HTR-8/SVneo (cell line): Measurements from ENCODE around the gene ADAT1.
A peak's percentile ranks its signal among the peaks of the same experiment; 100 is the strongest.

Experiments
- DNase-seq: peaks from one replicate; pipeline ENCODE4 v3.0.0; 2011; ENCODE audit warnings: low spot score, mixed read lengths; ENCODE audit not compliant: insufficient read length
- FAIRE-seq: peaks from 2 replicates; lab custom pipeline; 2011; peaks lifted over from hg19 to GRCh38; lab: Jason Lieb, UNC

Gene ADAT1, protein sequence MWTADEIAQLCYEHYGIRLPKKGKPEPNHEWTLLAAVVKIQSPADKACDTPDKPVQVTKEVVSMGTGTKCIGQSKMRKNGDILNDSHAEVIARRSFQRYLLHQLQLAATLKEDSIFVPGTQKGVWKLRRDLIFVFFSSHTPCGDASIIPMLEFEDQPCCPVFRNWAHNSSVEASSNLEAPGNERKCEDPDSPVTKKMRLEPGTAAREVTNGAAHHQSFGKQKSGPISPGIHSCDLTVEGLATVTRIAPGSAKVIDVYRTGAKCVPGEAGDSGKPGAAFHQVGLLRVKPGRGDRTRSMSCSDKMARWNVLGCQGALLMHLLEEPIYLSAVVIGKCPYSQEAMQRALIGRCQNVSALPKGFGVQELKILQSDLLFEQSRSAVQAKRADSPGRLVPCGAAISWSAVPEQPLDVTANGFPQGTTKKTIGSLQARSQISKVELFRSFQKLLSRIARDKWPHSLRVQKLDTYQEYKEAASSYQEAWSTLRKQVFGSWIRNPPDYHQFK

DNA sequence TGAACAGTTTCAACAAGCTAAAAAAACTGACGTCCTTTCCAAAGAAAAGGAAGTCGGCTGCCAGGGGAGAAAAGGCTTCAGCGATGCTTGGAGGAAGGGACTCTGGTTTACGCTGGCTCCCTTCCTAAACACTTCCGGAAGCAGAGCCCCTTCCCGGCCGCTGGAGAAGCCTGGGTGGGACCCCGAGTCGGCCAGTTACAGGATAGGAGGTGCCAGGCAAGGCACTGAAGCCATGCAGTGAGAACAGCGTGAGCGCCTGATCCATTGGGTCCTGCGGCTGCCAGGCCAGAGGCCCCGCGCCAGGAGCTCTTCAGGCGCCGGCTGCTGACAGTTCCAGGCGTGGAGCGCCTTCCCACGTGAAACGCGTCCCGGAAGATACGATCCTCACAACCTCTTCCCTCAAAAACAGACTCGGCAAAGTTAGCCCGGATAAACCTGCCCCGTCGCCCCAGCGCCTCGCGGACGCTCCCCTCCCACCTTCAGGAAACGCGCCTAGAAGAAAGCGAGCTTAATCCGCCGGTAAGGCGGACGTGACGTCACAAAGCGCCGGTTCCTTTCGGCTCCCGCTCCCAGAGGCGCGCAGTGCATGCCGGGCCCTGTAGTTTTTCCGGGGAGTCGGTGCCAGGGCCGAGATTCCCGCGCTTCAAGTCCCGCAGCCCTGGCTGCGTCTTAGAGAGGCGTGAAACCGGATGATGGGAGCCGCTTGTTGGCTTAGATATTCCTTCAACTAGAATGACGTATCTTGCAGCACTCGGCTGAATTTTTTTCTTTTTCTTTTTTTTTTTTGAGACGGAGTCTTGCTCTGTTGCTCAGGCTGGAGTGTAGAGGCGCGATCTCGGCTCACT lies at the start of gene ADAT1:
TSS of gene ADAT1 (minus strand) at position 521 of the 845 bp plus-strand sequence. CDS start 2,482 bp downstream, outside the sequence.
- peak; percentile 66 for FAIRE-seq

DNA sequence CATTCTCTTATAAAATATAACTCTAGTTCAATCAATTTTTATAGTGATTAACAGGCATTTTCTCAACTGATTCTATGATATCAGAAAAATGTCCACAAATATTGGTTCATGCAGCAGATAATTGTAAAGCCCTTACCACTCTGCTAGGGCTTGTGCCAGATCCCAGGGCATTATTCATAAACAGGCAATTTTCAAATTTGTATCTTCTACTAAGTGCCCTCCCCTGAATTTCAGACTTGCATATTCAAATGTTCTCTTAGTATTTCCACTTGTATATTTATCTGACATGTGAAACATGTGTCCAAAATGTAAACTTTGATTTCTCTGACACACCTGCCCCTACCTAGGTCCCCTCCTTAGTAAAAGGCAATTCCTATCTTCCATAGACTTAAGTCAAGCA lies 44.4 kb upstream of the ADAT1 start:
- no peak for DNase-seq
- no peak for FAIRE-seq

More for the DNA sequence above, at the start of gene ADAT1:
- peak; percentile 97 for DNase-seq

DNA sequence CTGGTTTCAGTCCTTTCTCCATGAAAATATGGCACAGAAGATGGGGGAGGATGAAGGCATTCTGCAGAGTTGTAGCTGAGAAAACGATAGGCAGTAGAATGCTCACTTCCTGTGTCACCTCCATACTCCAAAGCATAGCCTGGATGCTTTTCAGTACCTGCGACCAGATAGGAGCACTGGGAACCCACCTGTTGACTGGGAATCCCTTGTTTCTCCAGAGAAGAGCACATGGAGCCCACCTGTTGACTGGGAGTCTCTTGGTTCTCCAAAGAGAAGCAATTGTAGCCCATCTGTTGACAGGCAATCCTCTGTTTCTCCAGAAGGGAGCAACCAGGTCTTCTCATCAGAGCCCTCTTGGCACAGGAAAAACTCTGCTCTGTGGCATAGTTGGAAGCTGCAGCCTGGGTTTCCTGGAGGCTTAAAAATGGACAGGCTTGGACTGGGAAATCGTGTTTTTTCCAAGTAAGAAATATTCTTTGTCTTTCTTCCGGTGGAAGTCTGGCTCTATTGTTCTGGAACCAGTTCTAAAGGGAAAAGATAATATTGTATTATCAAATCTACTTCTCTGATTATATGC lies 37.7 kb upstream of the ADAT1 start:
- no peak for FAIRE-seq
- no peak for DNase-seq

DNA sequence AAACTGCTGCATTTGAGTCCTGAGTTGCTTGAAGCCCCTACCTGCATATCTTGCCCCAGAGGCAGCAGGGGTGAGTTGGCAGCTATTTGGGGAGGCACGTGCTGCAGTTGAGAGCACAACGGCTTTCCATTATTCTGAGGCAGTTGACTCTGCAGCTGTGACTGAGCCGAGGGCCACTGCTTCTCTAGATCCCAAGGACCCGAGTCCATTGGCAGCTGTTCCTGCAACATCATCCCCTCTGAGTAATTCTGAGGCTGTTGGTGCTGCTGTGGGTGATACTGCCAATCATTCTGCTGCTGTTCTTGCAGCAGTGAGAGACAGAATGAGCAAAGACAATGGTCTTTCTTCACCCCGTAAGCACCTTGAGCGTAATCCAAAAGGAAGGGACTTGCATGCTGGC lies 37.2 kb upstream of the ADAT1 start:
- FAIRE-seq (no peak), DNase-seq (no peak)

DNA sequence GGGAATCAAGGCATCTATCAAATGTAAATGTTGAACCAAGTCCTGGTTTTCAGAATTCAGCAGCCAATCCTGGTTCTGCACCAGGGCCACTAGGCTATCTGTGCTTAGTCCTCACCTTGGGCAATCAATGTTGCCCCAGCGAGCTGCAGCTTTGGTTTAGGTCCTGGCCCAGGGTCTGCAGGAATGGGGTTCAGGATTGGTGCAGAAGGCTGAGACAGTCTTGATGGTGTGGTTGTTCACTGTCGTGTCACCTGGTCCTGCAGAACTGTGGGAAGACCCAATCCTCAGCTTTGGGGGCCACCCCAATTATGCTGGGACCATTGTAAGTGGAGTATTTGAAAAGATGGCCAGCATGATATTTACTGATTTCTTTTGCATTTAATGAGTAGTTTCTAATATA lies 35.1 kb upstream of the ADAT1 start:
- DNase-seq: no peak

DNA sequence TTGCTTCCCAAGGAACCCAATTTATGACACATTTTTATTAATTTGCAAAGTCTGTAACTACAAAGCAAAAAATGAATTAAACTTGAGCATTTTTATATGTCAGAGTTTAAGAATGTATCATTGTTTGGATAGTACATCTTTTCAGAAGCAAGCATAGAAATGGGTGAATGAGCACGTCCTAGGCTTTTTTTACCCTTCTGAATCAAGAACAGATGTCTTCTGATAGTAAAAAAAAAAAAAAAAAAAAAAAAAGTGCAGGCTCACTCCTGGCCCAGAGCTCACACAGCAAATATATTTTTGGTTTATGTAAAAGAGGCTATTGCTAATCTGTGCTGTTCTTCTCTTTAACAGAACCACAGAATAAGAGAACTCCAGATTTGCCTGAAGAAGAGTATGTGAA lies 30.8 kb upstream of the ADAT1 start:
- DNase-seq: no peak

More for the DNA sequence above, 35.1 kb upstream of the ADAT1 start:
- no peak for FAIRE-seq

DNA sequence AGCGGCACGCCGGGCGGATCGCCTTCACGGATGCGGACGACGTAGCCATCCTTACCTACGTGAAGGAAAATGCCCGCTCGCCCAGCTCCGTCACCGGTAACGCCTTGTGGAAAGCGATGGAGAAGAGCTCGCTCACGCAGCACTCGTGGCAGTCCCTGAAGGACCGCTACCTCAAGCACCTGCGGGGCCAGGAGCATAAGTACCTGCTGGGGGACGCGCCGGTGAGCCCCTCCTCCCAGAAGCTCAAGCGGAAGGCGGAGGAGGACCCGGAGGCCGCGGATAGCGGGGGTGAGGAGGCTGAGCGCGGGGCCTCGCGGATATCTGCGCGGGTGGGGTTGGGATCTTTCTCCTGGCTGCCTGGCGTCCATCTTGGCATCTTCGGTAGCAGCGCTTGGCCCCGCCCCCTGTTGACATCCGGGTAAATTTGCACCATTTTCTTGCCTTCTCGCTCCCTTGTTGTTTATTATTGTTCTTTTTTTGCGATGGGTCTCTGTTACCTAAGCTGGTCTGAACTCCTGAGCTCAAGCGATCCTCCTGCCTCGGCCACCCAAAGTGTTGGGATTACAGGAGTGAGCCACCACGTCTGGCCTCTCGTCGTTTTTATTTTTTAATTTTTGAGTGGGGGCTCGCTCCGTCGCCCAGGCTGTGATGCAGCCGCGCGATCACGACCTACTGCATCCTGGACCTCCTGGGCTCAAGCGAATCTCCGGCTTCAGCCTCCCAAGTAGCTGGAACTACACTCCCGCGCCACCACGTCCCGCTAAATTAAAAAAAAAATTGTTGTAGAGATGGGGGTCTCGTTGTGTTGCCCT lies 25.4 kb upstream of the ADAT1 start:
- no peak for FAIRE-seq
- peak; percentile 87 for DNase-seq

More for the DNA sequence above, 30.8 kb upstream of the ADAT1 start:
- FAIRE-seq: no peak

DNA sequence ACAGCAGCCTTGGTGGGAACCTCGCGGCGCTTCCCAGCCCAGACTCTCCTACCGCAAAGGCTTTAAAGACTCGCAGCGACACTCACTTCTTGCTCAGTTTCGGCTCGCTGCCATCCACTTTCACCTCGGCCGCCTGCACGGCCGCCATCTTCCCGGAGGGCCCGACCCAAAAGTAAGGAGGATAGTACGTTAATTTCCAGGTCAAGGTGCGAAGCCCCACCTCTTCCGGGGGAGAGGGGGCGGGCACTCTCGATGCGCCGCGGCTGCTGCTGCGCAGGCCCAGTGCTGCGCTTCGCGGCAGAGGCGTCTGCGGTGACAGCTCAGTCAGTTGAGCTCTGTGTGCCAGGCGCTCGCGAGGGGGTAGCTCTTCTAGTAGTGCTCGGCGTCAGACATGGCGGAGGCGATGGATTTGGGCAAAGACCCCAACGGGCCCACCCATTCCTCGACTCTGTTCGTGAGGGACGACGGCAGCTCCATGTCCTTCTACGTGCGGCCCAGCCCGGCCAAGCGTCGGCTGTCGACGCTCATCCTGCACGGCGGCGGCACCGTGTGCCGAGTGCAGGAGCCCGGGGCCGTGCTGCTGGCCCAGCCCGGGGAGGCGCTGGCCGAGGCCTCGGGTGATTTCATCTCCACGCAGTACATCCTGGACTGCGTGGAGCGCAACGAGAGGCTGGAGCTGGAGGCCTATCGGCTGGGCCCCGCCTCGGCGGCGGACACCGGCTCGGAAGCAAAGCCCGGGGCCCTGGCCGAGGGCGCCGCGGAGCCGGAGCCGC lies 24.6 kb upstream of the ADAT1 start, which contains the start of the genes KARS1 and TERF2IP:
TSS of gene KARS1 (minus strand) at position 174 of the 773 bp plus-strand sequence. CDS start at position 148, 26 bp downstream.
TSS of gene TERF2IP (plus strand) at position 282 of the 773 bp plus-strand sequence. CDS start at position 392, 110 bp downstream.
- DNase-seq (peak; percentile 98), FAIRE-seq (peak; percentile 92)

DNA sequence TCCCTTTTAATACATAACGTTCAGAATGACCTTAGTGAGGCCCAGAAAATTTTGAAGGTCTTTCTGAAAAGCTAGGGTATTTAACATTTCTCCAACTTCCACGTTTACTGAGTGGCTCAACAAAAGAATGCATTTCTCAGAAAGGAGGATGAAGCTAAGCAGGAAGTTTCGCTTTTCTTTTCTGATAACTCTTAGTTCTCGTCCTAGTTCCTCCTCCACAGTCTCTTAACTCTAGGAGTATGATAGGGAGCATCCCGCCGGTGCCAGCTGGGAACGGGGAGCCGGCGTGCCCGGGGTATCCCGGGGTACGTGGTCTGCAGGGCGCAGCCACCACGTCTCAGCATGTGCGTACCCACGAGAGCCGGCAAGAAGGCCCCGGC lies 24.0 kb upstream of the ADAT1 start:
- FAIRE-seq: no peak

DNA sequence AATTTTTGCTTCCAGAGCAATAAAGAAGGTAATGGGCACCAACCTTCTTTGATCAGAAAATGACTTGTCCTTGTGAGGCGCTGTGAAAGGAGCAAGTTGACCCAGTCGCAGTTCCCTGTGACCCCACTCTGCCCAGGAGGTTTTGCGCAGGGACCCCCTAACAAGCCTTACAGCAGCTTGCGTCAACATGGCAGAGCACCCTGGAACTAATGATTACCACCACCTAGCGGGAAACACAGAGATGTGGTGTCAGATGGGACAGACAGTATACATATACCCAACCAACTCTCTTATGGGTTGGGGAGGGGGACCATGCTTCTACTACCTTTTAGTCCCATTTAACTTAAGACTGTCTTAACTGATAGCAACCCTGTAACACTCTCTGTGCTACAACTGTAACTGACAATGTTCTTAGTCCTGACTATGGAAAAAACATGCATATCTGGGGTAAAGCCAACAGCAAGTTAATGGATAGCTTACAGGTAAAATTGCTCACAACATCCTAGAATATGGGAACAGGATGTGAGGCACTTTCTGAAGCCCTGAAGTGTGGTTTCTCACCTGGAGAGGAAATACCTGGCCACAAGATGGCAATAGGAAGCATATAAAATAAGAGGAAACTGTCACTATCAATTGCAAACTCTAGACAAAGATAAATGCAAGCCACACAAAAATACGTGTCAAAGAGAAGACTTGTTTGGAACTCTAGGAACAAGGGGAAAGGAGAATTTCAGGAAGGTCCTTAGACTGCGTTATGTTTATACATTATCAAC lies 21.3 kb upstream of the ADAT1 start:
- FAIRE-seq: peak; percentile 38
- DNase-seq: no peak

More for the DNA sequence above, 24.0 kb upstream of the ADAT1 start:
- no peak for DNase-seq

DNA sequence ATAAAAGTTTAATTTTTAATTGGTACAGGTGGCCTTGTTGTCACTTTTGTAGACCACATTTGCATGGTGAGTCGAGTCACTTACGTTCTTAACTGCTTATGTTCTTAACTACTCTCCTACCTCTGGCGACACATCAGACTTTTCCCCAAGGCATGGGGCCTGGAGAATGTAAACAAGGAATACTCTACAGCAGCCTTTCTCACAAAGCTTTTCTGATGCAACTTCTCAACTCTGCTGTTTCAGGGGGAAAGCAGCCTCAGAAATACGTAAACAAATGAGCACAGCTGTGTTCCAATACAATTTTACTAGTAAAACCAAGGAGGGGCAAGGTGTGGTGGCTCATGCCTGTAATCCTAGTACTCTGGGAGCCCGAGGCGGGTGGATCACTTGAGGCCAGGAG lies 17.5 kb upstream of the ADAT1 start:
- DNase-seq: no peak
- FAIRE-seq: no peak

DNA sequence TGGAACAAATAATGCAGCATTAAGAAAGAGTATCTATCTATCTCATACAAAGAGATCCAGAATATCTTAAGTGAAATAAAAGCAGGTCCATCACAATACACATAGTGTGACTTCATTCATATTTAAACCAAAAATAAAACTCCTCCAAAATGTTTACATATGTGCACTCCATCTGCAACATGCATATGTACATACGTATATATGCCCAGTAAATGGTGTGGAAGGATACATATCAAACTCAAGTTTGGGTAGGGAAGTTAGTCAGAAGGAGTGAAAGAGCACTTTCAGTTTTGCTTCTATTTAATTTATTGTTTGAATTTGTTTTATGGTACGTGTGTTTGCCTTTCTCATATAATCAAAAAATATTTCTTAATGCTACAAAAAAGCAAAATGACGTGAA lies 12.0 kb upstream of the ADAT1 start:
- FAIRE-seq (no peak), DNase-seq (no peak)

DNA sequence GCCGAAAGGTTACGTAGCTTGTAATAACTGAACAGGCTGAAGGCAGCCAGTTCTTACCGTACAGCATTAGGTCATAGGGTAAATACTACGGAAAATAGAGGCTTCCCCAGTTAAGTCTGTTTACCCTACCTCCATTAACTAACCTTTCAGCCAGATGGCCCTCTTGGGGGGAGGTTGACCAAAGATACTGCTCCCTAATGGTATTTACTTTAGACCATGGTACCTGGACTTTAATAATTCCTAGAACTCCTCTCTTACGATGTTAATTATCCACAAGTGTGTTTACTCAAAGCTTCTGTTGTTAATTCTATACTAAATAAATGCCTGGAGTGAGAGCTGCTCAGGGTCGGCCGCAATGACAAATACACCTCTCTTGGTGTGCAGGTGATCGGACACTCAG lies 9.8 kb upstream of the ADAT1 start:
- FAIRE-seq (no peak), DNase-seq (no peak)

DNA sequence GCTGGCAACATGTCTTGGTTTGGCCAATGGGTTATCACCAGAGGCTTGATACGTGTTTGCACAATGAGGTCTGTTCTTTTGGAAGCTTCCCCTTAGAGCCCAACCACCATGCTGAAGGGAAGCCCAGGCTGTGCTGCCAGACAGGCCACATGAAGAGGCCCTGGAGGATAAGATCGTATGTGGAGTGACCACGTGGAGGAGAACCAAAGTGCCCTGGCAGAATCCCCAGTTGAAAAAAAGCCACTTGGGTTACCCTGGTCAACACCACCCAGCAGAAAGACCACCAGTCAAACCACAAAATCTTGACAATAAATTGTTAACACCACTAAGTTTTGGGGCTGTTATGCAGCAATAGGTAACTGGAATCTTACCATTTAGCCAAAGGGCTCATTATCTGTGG lies 7.0 kb upstream of the ADAT1 start:
- FAIRE-seq: no peak
- no peak for DNase-seq

DNA sequence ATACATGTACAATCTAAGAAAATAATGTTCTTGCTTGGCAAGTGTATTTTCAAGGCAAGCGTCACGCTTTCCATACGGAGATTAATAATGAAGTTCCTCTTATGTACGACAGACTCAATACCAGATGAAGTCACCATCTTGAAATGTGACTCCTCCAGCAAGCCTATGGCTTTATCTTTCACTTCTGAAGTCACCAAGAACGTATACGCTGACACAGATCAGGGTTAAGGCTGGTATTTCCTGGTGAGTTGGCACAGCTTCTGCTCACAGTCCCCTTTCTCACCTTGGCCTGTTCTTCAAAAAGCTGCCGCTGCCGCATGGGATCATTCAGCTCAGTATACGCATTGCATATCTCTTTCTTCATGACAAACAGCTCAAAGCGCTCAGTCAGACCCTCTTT lies 6.1 kb upstream of the ADAT1 start:
- FAIRE-seq: no peak
- no peak for DNase-seq

DNA sequence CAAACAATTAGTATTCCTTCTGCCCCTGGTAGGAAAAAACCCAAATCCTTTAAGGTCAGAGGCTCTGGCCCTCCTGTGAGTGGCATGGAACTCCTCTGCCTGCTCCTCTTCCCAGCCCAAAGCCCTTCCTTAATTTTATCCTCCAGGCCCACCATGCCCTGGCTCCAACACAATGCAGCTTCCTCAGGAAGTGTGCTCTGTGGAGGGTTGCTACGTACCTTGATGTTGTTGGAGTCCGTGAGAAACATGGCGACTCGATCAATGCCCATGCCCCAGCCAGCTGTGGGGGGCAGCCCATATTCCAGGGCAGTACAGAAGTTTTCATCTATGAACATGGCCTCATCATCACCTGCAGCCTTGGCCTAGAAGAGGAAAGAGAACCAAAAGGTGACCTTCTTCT lies 5.3 kb upstream of the ADAT1 start:
- FAIRE-seq: no peak
- DNase-seq: no peak

DNA sequence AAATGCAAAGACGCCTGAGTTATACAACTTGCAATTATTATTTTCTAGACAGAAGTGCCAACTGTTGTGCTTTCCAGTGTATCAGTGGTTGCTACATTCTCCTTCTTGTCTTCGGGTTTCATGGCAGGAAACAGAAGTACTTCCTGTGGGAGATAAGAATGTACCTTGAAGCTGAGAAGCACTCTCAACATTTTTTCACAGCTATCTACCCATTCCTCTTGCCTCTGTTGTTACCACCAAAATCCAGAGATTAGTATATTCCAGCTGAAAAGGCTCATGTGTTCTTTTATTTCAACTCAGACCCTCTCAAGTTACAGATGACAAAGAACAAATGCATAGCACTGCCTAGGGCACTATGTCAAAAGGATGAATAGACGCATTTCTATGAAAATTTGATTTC lies 4.8 kb upstream of the ADAT1 start:
- no peak for FAIRE-seq
- no peak for DNase-seq

DNA sequence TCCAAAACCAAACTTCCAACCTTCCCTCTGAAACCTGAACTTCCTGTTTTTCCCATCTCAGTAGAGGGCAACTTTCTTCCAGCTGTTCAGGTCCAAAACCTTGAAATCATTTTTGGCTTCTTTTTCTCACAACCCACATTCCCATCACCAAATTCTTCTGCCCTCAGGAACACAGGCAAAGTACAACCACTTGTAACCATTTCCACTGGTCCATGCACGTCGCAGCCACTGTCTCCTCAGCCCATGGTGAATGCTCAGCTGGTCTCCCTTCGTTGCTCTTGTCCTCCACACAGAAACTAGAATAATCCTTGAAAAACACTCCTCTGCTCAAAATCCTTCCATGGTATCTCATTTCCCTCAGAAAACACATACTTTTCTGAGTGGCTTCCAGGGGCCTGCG lies 3.7 kb upstream of the ADAT1 start:
- FAIRE-seq (no peak), DNase-seq (no peak)
